H9 (cell line): ENCODE data around the gene DNASE1L3. TPM values are rescaled to one million over a fixed set of nuclear protein-coding genes. Genes with fewer than 3 reads are reported as not detected.

Experiments
- DNase-seq: peaks from one replicate; pipeline ENCODE4 v3.0.0-alpha.2; 2017
- H2AFZ ChIP-seq: one replicate; pipeline ENCODE4 v1.6.1; 2013; ENCODE audit warnings: mild to moderate bottlenecking, low read length, control low read depth, moderate library complexity
- H2AK5ac ChIP-seq: 2 replicates; pipeline ENCODE4 v1.6.1; 2013; ENCODE audit warnings: low read length, control low read depth, mixed read lengths; ENCODE audit not compliant: insufficient read length
- H2BK120ac ChIP-seq: one replicate; pipeline ENCODE4 v1.6.1; 2013; ENCODE audit warnings: low read depth, mild to moderate bottlenecking, low read length, control low read depth, inconsistent platforms; ENCODE audit not compliant: poor library complexity, severe bottlenecking
- H2BK12ac ChIP-seq: 2 replicates; pipeline ENCODE4 v1.6.1; 2013; ENCODE audit warnings: low read length, control low read depth, mixed read lengths, low read depth; ENCODE audit not compliant: insufficient read length
- H2BK15ac ChIP-seq: 2 replicates; pipeline ENCODE4 v1.6.1; 2013; ENCODE audit warnings: low read depth, low read length, control low read depth
- H2BK20ac ChIP-seq: one replicate; pipeline ENCODE4 v1.6.1; 2013; ENCODE audit warnings: low read depth, mild to moderate bottlenecking, low read length, control low read depth, inconsistent platforms; ENCODE audit not compliant: poor library complexity, severe bottlenecking
- H2BK5ac ChIP-seq: 2 replicates; pipeline ENCODE4 v1.6.1; 2013; ENCODE audit warnings: low read length, control low read depth, mixed read lengths; ENCODE audit not compliant: insufficient read length
- H3K14ac ChIP-seq: 2 replicates; pipeline ENCODE4 v1.6.1; 2013; ENCODE audit warnings: low read length, control low read depth; ENCODE audit not compliant: insufficient read depth
- H3K18ac ChIP-seq: 2 replicates; pipeline ENCODE4 v1.6.1; 2013; ENCODE audit warnings: low read depth, mild to moderate bottlenecking, mixed read lengths, low read length, control low read depth; ENCODE audit not compliant: insufficient read length
- H3K23ac ChIP-seq: 2 replicates; pipeline ENCODE4 v1.6.1; 2013; ENCODE audit warnings: low read length, control low read depth, mixed read lengths, low read depth; ENCODE audit not compliant: insufficient read length
- H3K23me2 ChIP-seq: 2 replicates; pipeline ENCODE4 v1.6.1; 2013; ENCODE audit warnings: low read depth, mild to moderate bottlenecking, mixed read lengths, low read length, control low read depth; ENCODE audit not compliant: insufficient read length, poor library complexity, severe bottlenecking
- H3K27ac ChIP-seq: 2 replicates; pipeline ENCODE4 v1.5.1; 2013; ENCODE audit warnings: low read length, control low read depth, mixed read lengths, low read depth; ENCODE audit not compliant: insufficient read length
- H3K27me3 ChIP-seq: 2 replicates; pipeline ENCODE4 v1.6.1; 2013; ENCODE audit warnings: low read length, control low read depth, inconsistent platforms; ENCODE audit not compliant: insufficient read depth
- H3K4ac ChIP-seq: 2 replicates; pipeline ENCODE4 v1.6.1; 2013; ENCODE audit warnings: low read depth, mild to moderate bottlenecking, control low read depth, inconsistent platforms, low read length, moderate library complexity
- H3K4me1 ChIP-seq: 2 replicates; pipeline ENCODE4 v1.6.1; 2013; ENCODE audit warnings: low read length, control low read depth, inconsistent platforms; ENCODE audit not compliant: insufficient read depth
- H3K4me2 ChIP-seq: 2 replicates; pipeline ENCODE4 v1.6.1; 2013; ENCODE audit warnings: low read length, control low read depth, mixed read lengths; ENCODE audit not compliant: insufficient read length, insufficient read depth
- H3K56ac ChIP-seq: 2 replicates; pipeline ENCODE4 v1.6.1; 2013; ENCODE audit warnings: low read depth, mild to moderate bottlenecking, mixed read lengths, low read length, control low read depth; ENCODE audit not compliant: insufficient read length
- H3K79me1 ChIP-seq: 2 replicates; pipeline ENCODE4 v1.6.1; 2013; ENCODE audit warnings: low read depth, mild to moderate bottlenecking, moderate library complexity, low read length, control low read depth, inconsistent platforms; ENCODE audit not compliant: insufficient read depth, poor library complexity, severe bottlenecking
- H3K79me2 ChIP-seq: 2 replicates; pipeline ENCODE4 v1.6.1; 2013; ENCODE audit warnings: low read length, control low read depth, inconsistent platforms; ENCODE audit not compliant: insufficient read depth
- H3K9ac ChIP-seq: 2 replicates; pipeline ENCODE4 v1.6.1; 2013; ENCODE audit warnings: low read length, control low read depth, mixed read lengths; ENCODE audit not compliant: insufficient read length; ENCODE audit errors: extremely low read depth
- H3K9me3 ChIP-seq: one replicate; pipeline ENCODE4 v1.6.1; 2013; ENCODE audit warnings: low read depth, low read length, inconsistent platforms; ENCODE audit not compliant: control insufficient read depth
- H3T11ph ChIP-seq: one replicate; pipeline ENCODE4 v1.6.1; 2013; ENCODE audit warnings: mild to moderate bottlenecking, low read length, control low read depth, inconsistent platforms
- H4K20me1 ChIP-seq: one replicate; pipeline ENCODE4 v1.6.1; 2013; ENCODE audit not compliant: control insufficient read depth, insufficient read length, insufficient read depth
- H4K5ac ChIP-seq: 2 replicates; pipeline ENCODE4 v1.6.1; 2013; ENCODE audit warnings: low read depth, mild to moderate bottlenecking, mixed read lengths, low read length, control low read depth; ENCODE audit not compliant: insufficient read length
- H4K8ac ChIP-seq: replicated peaks from 2 replicates; pipeline ENCODE4 v1.6.1; 2013; ENCODE audit warnings: low read length, control low read depth, mixed read lengths, low read depth; ENCODE audit not compliant: insufficient read length
- H4K91ac ChIP-seq: 2 replicates; pipeline ENCODE4 v1.6.1; 2013; ENCODE audit warnings: low read depth, mild to moderate bottlenecking, moderate library complexity, mixed read lengths, low read length, control low read depth; ENCODE audit not compliant: insufficient read length
- H3K27ac Mint-ChIP-seq, 3 experiments: 2 replicates in 2 of 3; 3 replicates in 1 of 3; pipeline ENCODE4 v1.8.0; 2020 to 2021; ENCODE audit warnings: mixed read lengths in 3 of 3, mild to moderate bottlenecking in 1 of 3, moderate library complexity in 1 of 3
- H3K27me3 Mint-ChIP-seq: 2 replicates; pipeline ENCODE4 v1.8.0; 2021; ENCODE audit warnings: low read depth, mild to moderate bottlenecking, moderate library complexity, mixed read lengths
- H3K36me3 Mint-ChIP-seq, 3 experiments: 2 replicates in 2 of 3; 3 replicates in 1 of 3; pipeline ENCODE4 v1.8.0; 2020 to 2021; ENCODE audit warnings: low read depth in 3 of 3, mixed read lengths in 3 of 3; ENCODE audit not compliant: insufficient read depth in 1 of 3
- H3K4me1 Mint-ChIP-seq, 2 experiments: 2 replicates each; pipeline ENCODE4 v1.8.0; 2020; ENCODE audit warnings: mixed read lengths in 2 of 2
- H3K4me3 Mint-ChIP-seq, 2 experiments: 2 replicates in 1 of 2; 3 replicates in 1 of 2; pipeline ENCODE4 v1.8.0; 2020 to 2021; ENCODE audit warnings: mild to moderate bottlenecking in 2 of 2, mixed read lengths in 2 of 2, moderate library complexity in 1 of 2
- H3K9me3 Mint-ChIP-seq, 2 experiments: 2 replicates in 1 of 2; 3 replicates in 1 of 2; pipeline ENCODE4 v1.8.0; 2020; ENCODE audit warnings: mild to moderate bottlenecking in 2 of 2, mixed read lengths in 2 of 2, moderate library complexity in 1 of 2
- CTCF ChIP-seq: fragments of 200-600 bp; sonication (generic); conservative IDR thresholded peaks from 3 replicates; pipeline ENCODE4 v1.8.0; 2021; ENCODE audit warnings: antibody characterized with exemption, mild to moderate bottlenecking
- WGBS: extraction: QIAGEN DNeasy Blood & Tissue Kit; methylation state at CpG from one replicate; pipeline ENCODE4 v1.1.7; 2013; ENCODE audit warnings: missing lambda C conversion rate, low lambda C conversion rate, mixed read lengths; ENCODE audit not compliant: insufficient read length; ENCODE audit errors: extremely low coverage; 5-methylcytosine and 5-hydroxymethylcytosine counted together
- total RNA-seq: library from RNA; stranded (reverse); gene quantifications from 2 replicates; pipeline ENCODE4 v1.2.1, GENCODE V29; 2021

Gene DNASE1L3
- total RNA-seq, 1 experiment from 2014 or later: not detected

GRCh38 chr3:58250093-58250707, 39.4 kb upstream of the DNASE1L3 start:
- Histone ChIP-seq H3K4me1 (no peaks in the 10 kb centered on the region), H3K79me2 (no peaks in the 10 kb centered on the region), H3K27ac (no peak overlapping the region)

More at GRCh38 chr3:58250093-58250707, 39.4 kb upstream of the DNASE1L3 start:
- H2BK5ac ChIP-seq: no peak overlapping the region
- H3K14ac ChIP-seq: no peak overlapping the region
- no peak overlapping the region for H2BK20ac ChIP-seq
- no peaks in the 10 kb centered on the region for H3K27me3 ChIP-seq
- Mint-ChIP-seq H3K4me3 (no peak overlapping the region), H3K36me3 (no peaks in the 10 kb centered on the region), H3K27me3 (peaks cover 3% of the 10 kb centered on the region; the same call in 1 of the 2 replicates), H3K4me1 (peaks cover 15 to 17% of the 10 kb centered on the region in 2 experiments), H3K27ac (peak overlapping the region in 2 of 3 experiments; percentile 15 to 29; a peak in 3 of 7 replicates), H3K9me3 (no peaks in the 10 kb centered on the region)
- no peak overlapping the region for H2AFZ ChIP-seq
- no peak overlapping the region for H4K91ac ChIP-seq
- WGBS: no CpG with 5 or more reads among the region's 8 CpGs
- no peak overlapping the region for H2AK5ac ChIP-seq
- H3K56ac ChIP-seq: no peak overlapping the region
- no peak for TF ChIP-seq CTCF
- no peak overlapping the region for H4K8ac ChIP-seq
- no peak overlapping the region for H4K5ac ChIP-seq
- H2BK12ac ChIP-seq: no peak overlapping the region
- H3K4ac ChIP-seq: no peak overlapping the region
- H3K9me3 ChIP-seq: no peaks in the 10 kb centered on the region
- no peaks in the 10 kb centered on the region for H3K23me2 ChIP-seq
- no peaks in the 10 kb centered on the region for H4K20me1 ChIP-seq
- no peak overlapping the region for H3K18ac ChIP-seq
- no peak overlapping the region for H3K23ac ChIP-seq
- H3T11ph ChIP-seq: no peak overlapping the region
- no peak overlapping the region for H3K4me2 ChIP-seq
- H2BK15ac ChIP-seq: no peak overlapping the region
- H3K9ac ChIP-seq: no peak overlapping the region
- peak overlapping the region; percentile 38 for H2BK120ac ChIP-seq
- no peak for DNase-seq
- H3K79me1 ChIP-seq: no peaks in the 10 kb centered on the region
